Sigmoid colon (tissue), 4 donors: ENCODE data around the gene ZNF396.

Experiments
- EP300 ChIP-seq, 4 donors: sonication (generic); formaldehyde crosslinking; IDR thresholded peaks; one replicate each; pipeline ENCODE4 v1.6.1; 2017; ENCODE audit warnings: antibody characterized with exemption in 4 of 4
- TF ChIP-seq, protein P1 (sequence below), 4 experiments: fragments of 450-650 bp in 3 of 4; fragments of 200-600 bp in 1 of 4; IDR thresholded peaks; one replicate each; pipeline ENCODE4 v1.5.1; 2016 to 2019; ENCODE audit warnings: antibody characterized with exemption in 4 of 4, mild to moderate bottlenecking in 3 of 4, moderate library complexity in 2 of 4

- TF ChIP-seq, protein P1, sequence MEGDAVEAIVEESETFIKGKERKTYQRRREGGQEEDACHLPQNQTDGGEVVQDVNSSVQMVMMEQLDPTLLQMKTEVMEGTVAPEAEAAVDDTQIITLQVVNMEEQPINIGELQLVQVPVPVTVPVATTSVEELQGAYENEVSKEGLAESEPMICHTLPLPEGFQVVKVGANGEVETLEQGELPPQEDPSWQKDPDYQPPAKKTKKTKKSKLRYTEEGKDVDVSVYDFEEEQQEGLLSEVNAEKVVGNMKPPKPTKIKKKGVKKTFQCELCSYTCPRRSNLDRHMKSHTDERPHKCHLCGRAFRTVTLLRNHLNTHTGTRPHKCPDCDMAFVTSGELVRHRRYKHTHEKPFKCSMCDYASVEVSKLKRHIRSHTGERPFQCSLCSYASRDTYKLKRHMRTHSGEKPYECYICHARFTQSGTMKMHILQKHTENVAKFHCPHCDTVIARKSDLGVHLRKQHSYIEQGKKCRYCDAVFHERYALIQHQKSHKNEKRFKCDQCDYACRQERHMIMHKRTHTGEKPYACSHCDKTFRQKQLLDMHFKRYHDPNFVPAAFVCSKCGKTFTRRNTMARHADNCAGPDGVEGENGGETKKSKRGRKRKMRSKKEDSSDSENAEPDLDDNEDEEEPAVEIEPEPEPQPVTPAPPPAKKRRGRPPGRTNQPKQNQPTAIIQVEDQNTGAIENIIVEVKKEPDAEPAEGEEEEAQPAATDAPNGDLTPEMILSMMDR (IDR thresholded peaks at IDR 0.05) = no peak
- TF ChIP-seq EP300 (IDR thresholded peaks at IDR 0.05) = no peak
Measured at GRCh38 chr18:35337286-35337685, 39.9 kb downstream of the ZNF396 start.
